ENCODE measurements around the gene EIF5AL1. TPM values are rescaled to one million over a fixed set of nuclear protein-coding genes. Genes with fewer than 3 reads are reported as not detected.

EIF5AL1 gene
- 2.1 to 4.1 TPM (median 2.2 TPM) in 5 replicates for total RNA-seq (2022; extraction: Qiagen RNA extraction)

GRCh38 chr10:79511891-79512583 is at the start of gene EIF5AL1:
EIF5AL1 (plus strand) TSS chr10:79512533; CDS start chr10:79512650, 117 bp downstream.

GRCh38 chr10:79560160-79560709 is 47.9 kb downstream of the EIF5AL1 start, which contains the start of gene SFTPA2:
SFTPA2 (minus strand) TSS chr10:79560407; CDS start chr10:79559483, 924 bp downstream.

Other genes starting within 250 kb of the EIF5AL1 start
- 130 to 189 TPM (median 140 TPM) in 5 replicates for gene PPIF, start 165.1 kb upstream of the EIF5AL1 start, total RNA-seq (2022; extraction: Qiagen RNA extraction)
- 2.6 to 4.4 TPM (median 3.8 TPM) in 5 replicates for gene ZCCHC24, start 66.9 kb upstream of the EIF5AL1 start, total RNA-seq (2022; extraction: Qiagen RNA extraction)
- not detected in 5 replicates for gene SFTPA2, start 47.9 kb downstream of the EIF5AL1 start, total RNA-seq (2022; extraction: Qiagen RNA extraction)
- gene SFTPA1, start 98.4 kb downstream of the EIF5AL1 start, total RNA-seq (2022; extraction: Qiagen RNA extraction), result not detected in 5 replicates
- 0.29 to 0.53 TPM (median 0.34 TPM) in 5 replicates for gene NUTM2B, start 190.7 kb downstream of the EIF5AL1 start, total RNA-seq (2022; extraction: Qiagen RNA extraction)

Measured in A549 treated with Mapracorat at 1 μM for 4 hours (cell line).